Activated naive CD4-positive, alpha-beta T cell treated with anti-CD3 and anti-CD28 coated beads for 36 hours (primary cell): ENCODE data around the gene AKR1C2. TPM values are rescaled to one million over a fixed set of nuclear protein-coding genes. Genes with fewer than 3 reads are reported as not detected.
"Not testable (repeated sequence)": the region's sequence is repeated elsewhere in the genome, so short reads cannot be mapped to it uniquely, and the experiment has no call there.

Source experiments
- CTCF ChIA-PET: fragments of 350-600 bp; sonication (Branson Sonifier 250); formaldehyde crosslinking; loops from one replicate; lab custom pipeline; 2021; ENCODE audit warnings: antibody characterized with exemption; lab: Charles Lee
- DNase-seq: peaks from one replicate; pipeline ENCODE4 v3.0.0-alpha.2; 2020
- H3K27ac Mint-ChIP-seq: one replicate; pipeline ENCODE4 v1.8.0; 2021; ENCODE audit warnings: mild to moderate bottlenecking, mixed read lengths
- H3K27me3 Mint-ChIP-seq: one replicate; pipeline ENCODE4 v1.8.0; 2021; ENCODE audit warnings: low read depth, mixed read lengths
- H3K36me3 Mint-ChIP-seq: one replicate; pipeline ENCODE4 v1.8.0; 2021; ENCODE audit warnings: low read depth, mixed read lengths
- H3K4me1 Mint-ChIP-seq: one replicate; pipeline ENCODE4 v1.8.0; 2021; ENCODE audit warnings: low read depth, mixed read lengths
- H3K4me3 Mint-ChIP-seq: one replicate; pipeline ENCODE4 v1.8.0; 2021; ENCODE audit warnings: mild to moderate bottlenecking, moderate library complexity, mixed read lengths
- H3K9me3 Mint-ChIP-seq: one replicate; pipeline ENCODE4 v1.8.0; 2021; ENCODE audit warnings: mixed read lengths
- intact Hi-C: fragments of 100-400 bp; cut with micrococcal nuclease; formaldehyde crosslinking; loops from one replicate; pipeline ENCODE4 v1.15.1; 2023
- total RNA-seq, 2 experiments: library from RNA; stranded (reverse); gene quantifications; one replicate each; pipeline ENCODE4 v1.2.3, GENCODE V29; 2021

AKR1C2 gene
- total RNA-seq, 2 experiments from 2014 or later: 0.10 TPM; not detected in 1

GRCh38 chr10:4981722-4982471 is 21.8 kb downstream of the AKR1C2 start:
- H3K27me3 Mint-ChIP-seq: peaks cover 5% of the 10 kb centered on the region
- no peaks in the 10 kb centered on the region for H3K4me1 Mint-ChIP-seq
- CTCF ChIA-PET: interaction anchor here (0.7 to 4.5 kb wide), 5 partner anchors 23 to 710 kb away, joined by 3 to 50 read pairs (median 3); no protein-coding TSS in a partner anchor
- H3K9me3 Mint-ChIP-seq: no peaks in the 10 kb centered on the region
- H3K4me3 Mint-ChIP-seq: no peak overlapping the region
- H3K36me3 Mint-ChIP-seq: no peaks in the 10 kb centered on the region
- peak; percentile 8 for DNase-seq
- intact Hi-C loops: loop anchor here (1.0 kb wide), 1 partner anchor 133 kb away; no protein-coding TSS in a partner anchor
- no peak overlapping the region for H3K27ac Mint-ChIP-seq

GRCh38 chr10:4980793-4981192 is 22.9 kb downstream of the AKR1C2 start:
- Mint-ChIP-seq H3K4me1 (no peaks in the 10 kb centered on the region), H3K27ac (no peak overlapping the region), H3K27me3 (peaks cover 5% of the 10 kb centered on the region), H3K4me3 (no peak overlapping the region), H3K36me3 (no peaks in the 10 kb centered on the region), H3K9me3 (no peaks in the 10 kb centered on the region)
- intact Hi-C loops: no loop called here
- no peak for DNase-seq
- CTCF ChIA-PET: no interaction called here

- no peaks in the 10 kb centered on the region for H3K4me1 Mint-ChIP-seq
- no peak for DNase-seq
- no peaks in the 10 kb centered on the region for H3K9me3 Mint-ChIP-seq
- H3K4me3 Mint-ChIP-seq: no peak overlapping the region
- H3K27ac Mint-ChIP-seq: no peak overlapping the region
- intact Hi-C loops: no loop called here
- no peaks in the 10 kb centered on the region for H3K36me3 Mint-ChIP-seq
- H3K27me3 Mint-ChIP-seq: peaks cover 5% of the 10 kb centered on the region
- CTCF ChIA-PET: no interaction called here
These were observed 24.8 kb downstream of the AKR1C2 start for GRCh38 chr10:4978870-4979269.

GRCh38 chr10:4977025-4977424 is 26.6 kb downstream of the AKR1C2 start:
- no peaks in the 10 kb centered on the region for H3K4me1 Mint-ChIP-seq
- no peak for DNase-seq
- no peak overlapping the region for H3K4me3 Mint-ChIP-seq
- H3K9me3 Mint-ChIP-seq: no peaks in the 10 kb centered on the region
- peaks cover 5% of the 10 kb centered on the region for H3K27me3 Mint-ChIP-seq
- CTCF ChIA-PET: no interaction called here
- H3K36me3 Mint-ChIP-seq: no peaks in the 10 kb centered on the region
- H3K27ac Mint-ChIP-seq: no peak overlapping the region
- intact Hi-C loops: no loop called here

GRCh38 chr10:4974400-4974799 is 29.3 kb downstream of the AKR1C2 start:
- H3K9me3 Mint-ChIP-seq, H3K36me3 Mint-ChIP-seq, H3K27me3 Mint-ChIP-seq, H3K4me3 Mint-ChIP-seq, H3K27ac Mint-ChIP-seq, H3K4me1 Mint-ChIP-seq, CTCF ChIA-PET, intact Hi-C loops, DNase-seq: not testable (repeated sequence)

GRCh38 chr10:4973294-4973693 is 30.4 kb downstream of the AKR1C2 start:
- H3K36me3 Mint-ChIP-seq, H3K9me3 Mint-ChIP-seq, H3K4me3 Mint-ChIP-seq, H3K4me1 Mint-ChIP-seq, CTCF ChIA-PET, DNase-seq, intact Hi-C loops, H3K27me3 Mint-ChIP-seq, H3K27ac Mint-ChIP-seq: not testable (repeated sequence)

GRCh38 chr10:4972369-4973142 is 31.1 kb downstream of the AKR1C2 start:
- H3K4me3 Mint-ChIP-seq, DNase-seq, H3K36me3 Mint-ChIP-seq, CTCF ChIA-PET, H3K9me3 Mint-ChIP-seq, H3K4me1 Mint-ChIP-seq, H3K27ac Mint-ChIP-seq, intact Hi-C loops, H3K27me3 Mint-ChIP-seq: not testable (repeated sequence)

- intact Hi-C loops, H3K27ac Mint-ChIP-seq, DNase-seq, H3K27me3 Mint-ChIP-seq, H3K9me3 Mint-ChIP-seq, H3K4me3 Mint-ChIP-seq, CTCF ChIA-PET, H3K4me1 Mint-ChIP-seq, H3K36me3 Mint-ChIP-seq: not testable (repeated sequence)
These were observed 33.3 kb downstream of the AKR1C2 start for GRCh38 chr10:4970362-4970761.

- intact Hi-C loops, H3K4me1 Mint-ChIP-seq, H3K9me3 Mint-ChIP-seq, H3K36me3 Mint-ChIP-seq, DNase-seq, H3K4me3 Mint-ChIP-seq, H3K27me3 Mint-ChIP-seq, H3K27ac Mint-ChIP-seq: not testable (repeated sequence)
- CTCF ChIA-PET: interaction anchor here (0.7 kb wide), 1 partner anchor 668 kb away, joined by 3 read pairs; no protein-coding TSS in a partner anchor
These were observed 34.4 kb downstream of the AKR1C2 start for GRCh38 chr10:4969289-4969688.

- H3K36me3 Mint-ChIP-seq, H3K4me1 Mint-ChIP-seq, H3K27me3 Mint-ChIP-seq, H3K27ac Mint-ChIP-seq, intact Hi-C loops, H3K4me3 Mint-ChIP-seq, H3K9me3 Mint-ChIP-seq, DNase-seq: not testable (repeated sequence)
- CTCF ChIA-PET: interaction anchor here (1.6 kb wide), 1 partner anchor 118 kb away, joined by 3 read pairs; no protein-coding TSS in a partner anchor
These were observed 36.5 kb downstream of the AKR1C2 start for GRCh38 chr10:4967189-4967588.

GRCh38 chr10:4965763-4966162 is 37.9 kb downstream of the AKR1C2 start:
- H3K4me1 Mint-ChIP-seq, H3K27me3 Mint-ChIP-seq, H3K36me3 Mint-ChIP-seq, intact Hi-C loops, H3K9me3 Mint-ChIP-seq, H3K4me3 Mint-ChIP-seq, DNase-seq, H3K27ac Mint-ChIP-seq: not testable (repeated sequence)
- CTCF ChIA-PET: interaction anchor here (1.6 kb wide), 1 partner anchor 116 kb away, joined by 3 read pairs; no protein-coding TSS in a partner anchor

- H3K4me3 Mint-ChIP-seq, DNase-seq, H3K27ac Mint-ChIP-seq, H3K27me3 Mint-ChIP-seq, intact Hi-C loops, H3K4me1 Mint-ChIP-seq, H3K36me3 Mint-ChIP-seq, H3K9me3 Mint-ChIP-seq: not testable (repeated sequence)
- CTCF ChIA-PET: interaction anchor here (0.7 kb wide), 1 partner anchor 239 kb away, joined by 4 read pairs; no protein-coding TSS in a partner anchor
These were observed 39.9 kb downstream of the AKR1C2 start for GRCh38 chr10:4963815-4964154.
